Nephron progenitor cell (in vitro differentiated cells): ENCODE data around the gene CUL7.

Source experiments
- DNase-seq: peaks from one replicate; pipeline ENCODE4 v3.0.0; 2021
- H3K27ac Mint-ChIP-seq: 2 replicates; pipeline ENCODE4 v1.8.0; 2021; ENCODE audit warnings: mild to moderate bottlenecking, moderate library complexity, mixed read lengths
- H3K27me3 Mint-ChIP-seq: 2 replicates; pipeline ENCODE4 v1.8.0; 2021; ENCODE audit warnings: mild to moderate bottlenecking, low read depth, mixed read lengths; ENCODE audit not compliant: poor library complexity
- H3K36me3 Mint-ChIP-seq: 2 replicates; pipeline ENCODE4 v1.8.0; 2021; ENCODE audit warnings: low read depth, mixed read lengths
- H3K4me1 Mint-ChIP-seq: 2 replicates; pipeline ENCODE4 v1.8.0; 2021; ENCODE audit warnings: mixed read lengths
- H3K4me3 Mint-ChIP-seq: 2 replicates; pipeline ENCODE4 v1.8.0; 2021; ENCODE audit warnings: mild to moderate bottlenecking, moderate library complexity, mixed read lengths
- H3K9me3 Mint-ChIP-seq: 2 replicates; pipeline ENCODE4 v1.8.0; 2021; ENCODE audit warnings: mild to moderate bottlenecking, moderate library complexity, mixed read lengths
- CTCF ChIP-seq: fragments of 200-600 bp; sonication (generic); IDR thresholded peaks from 2 replicates; pipeline ENCODE4 v1.5.0; 2021; ENCODE audit warnings: antibody characterized with exemption

The CUL7 gene

GRCh38 chr6:42996513-42996912 is 57.1 kb downstream of the CUL7 start:
- no peak for TF ChIP-seq CTCF
- H3K27ac Mint-ChIP-seq: no peak overlapping the region
- peaks cover 13% of the 10 kb centered on the region for H3K4me1 Mint-ChIP-seq
- no peaks in the 10 kb centered on the region for H3K9me3 Mint-ChIP-seq
- H3K36me3 Mint-ChIP-seq: peaks cover 22% of the 10 kb centered on the region
- no peak for DNase-seq
- no peak overlapping the region for H3K4me3 Mint-ChIP-seq
- no peaks in the 10 kb centered on the region for H3K27me3 Mint-ChIP-seq

DNA sequence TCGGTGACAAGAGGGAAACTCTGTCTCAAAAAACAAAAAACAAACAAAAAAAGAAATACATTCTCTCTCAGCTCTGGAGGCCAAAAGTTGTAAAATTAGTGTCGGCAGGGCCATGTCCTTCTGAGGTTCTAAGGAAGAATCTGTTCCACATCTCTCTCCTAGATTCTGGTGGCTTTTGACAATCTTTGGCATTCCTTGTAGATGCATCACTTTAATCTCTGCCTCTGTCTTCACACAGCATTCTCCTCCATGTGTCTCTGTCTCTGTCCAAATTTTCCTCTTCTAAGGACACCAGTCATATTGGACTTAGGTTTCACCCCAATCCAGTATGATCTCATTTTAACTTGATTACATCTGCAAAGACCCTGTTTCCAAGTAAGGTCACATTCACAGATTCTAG is 60.2 kb downstream of the CUL7 start:
- Mint-ChIP-seq H3K27me3 (no peaks in the 10 kb centered on the region), H3K4me1 (peaks cover 11% of the 10 kb centered on the region)

DNA sequence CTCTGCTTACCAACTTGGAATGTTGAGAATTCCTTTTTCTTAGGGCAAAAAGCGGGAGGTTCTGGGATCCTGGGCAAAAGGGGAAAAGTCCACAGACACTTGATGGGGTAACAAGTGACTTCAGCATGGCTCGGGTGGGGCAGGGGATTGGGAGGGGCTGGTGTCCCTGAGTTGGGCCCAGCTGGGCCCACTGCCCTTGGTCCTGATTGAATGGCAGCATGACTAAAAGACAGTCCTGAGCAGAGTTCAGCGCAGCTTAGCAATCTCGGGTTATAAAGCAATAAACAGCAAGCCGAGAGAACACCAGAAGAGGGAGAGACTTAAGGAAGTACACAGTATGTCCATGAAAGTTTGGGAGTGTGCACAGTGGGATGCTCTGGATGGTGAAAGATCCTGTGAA is 63.7 kb downstream of the CUL7 start:
- no peak for TF ChIP-seq CTCF
- Mint-ChIP-seq H3K36me3 (peaks cover 27% of the 10 kb centered on the region), H3K9me3 (no peaks in the 10 kb centered on the region), H3K4me1 (peaks cover 40% of the 10 kb centered on the region), H3K4me3 (no peak overlapping the region), H3K27me3 (no peaks in the 10 kb centered on the region), H3K27ac (peak overlapping the region; percentile 15)
- DNase-seq: no peak

More for the DNA sequence above, 60.2 kb downstream of the CUL7 start:
- H3K4me3 Mint-ChIP-seq: no peak overlapping the region
- DNase-seq: no peak
- H3K27ac Mint-ChIP-seq: no peak overlapping the region
- H3K36me3 Mint-ChIP-seq: peaks cover 30% of the 10 kb centered on the region
- no peak for TF ChIP-seq CTCF
- H3K9me3 Mint-ChIP-seq: no peaks in the 10 kb centered on the region

DNA sequence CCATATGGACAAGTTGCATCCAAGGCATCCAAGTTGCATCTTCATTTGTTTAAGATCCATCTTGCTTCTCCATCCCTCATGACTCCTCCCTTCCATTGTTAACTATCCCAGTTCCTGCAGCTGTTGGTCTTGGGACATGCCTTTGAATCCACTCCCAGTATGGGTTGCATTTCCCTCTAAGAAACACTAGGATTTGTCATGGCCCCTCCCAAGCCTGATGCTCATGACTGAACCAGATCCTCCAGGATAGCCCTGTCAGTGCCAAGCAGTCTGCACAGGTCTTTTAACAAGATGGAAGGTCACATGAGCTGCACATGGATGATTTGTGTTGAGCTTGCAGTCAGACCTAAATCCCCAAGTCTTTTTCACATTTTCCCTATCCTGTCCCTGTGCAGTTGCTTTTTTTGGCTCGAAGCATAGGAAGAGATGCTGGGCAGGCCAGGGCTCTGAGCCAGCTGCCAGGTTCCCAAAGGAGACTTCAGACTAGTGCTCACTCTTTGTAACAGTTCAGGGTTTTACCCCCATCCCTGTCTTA is 65.1 kb downstream of the CUL7 start:
- Mint-ChIP-seq H3K36me3 (peaks cover 25% of the 10 kb centered on the region), H3K4me3 (no peak overlapping the region), H3K9me3 (no peaks in the 10 kb centered on the region), H3K27me3 (no peaks in the 10 kb centered on the region), H3K4me1 (peaks cover 46% of the 10 kb centered on the region), H3K27ac (peak overlapping the region; percentile 31)
- no peak for TF ChIP-seq CTCF
- no peak for DNase-seq
